Activated CD8-positive, alpha-beta T cell treated with anti-CD3 and anti-CD28 coated beads for 36 hours (primary cell): ENCODE measurements around the gene RBM12. TPM values are rescaled to one million over a fixed set of nuclear protein-coding genes. Genes with fewer than 3 reads are reported as not detected.

Experiments used
- ATAC-seq: fragments of 200-7000 bp; cut with Tn5 transposase; one replicate; pipeline ENCODE4 v1.10.0; 2021; ENCODE audit warnings: mild to moderate bottlenecking, moderate library complexity
- CTCF ChIA-PET: fragments of 350-600 bp; sonication (Branson Sonifier 250); formaldehyde crosslinking; loops from one replicate; lab custom pipeline; 2021; ENCODE audit warnings: antibody characterized with exemption; lab: Charles Lee
- POLR2A ChIA-PET: fragments of 350-600 bp; sonication (Branson Sonifier 250); formaldehyde crosslinking; loops from one replicate; lab custom pipeline; 2021; ENCODE audit warnings: antibody characterized with exemption; lab: Charles Lee
- DNase-seq: peaks from one replicate; pipeline ENCODE4 v3.0.0-alpha.2; 2020
- H3K27ac Mint-ChIP-seq: one replicate; pipeline ENCODE4 v1.8.0; 2021; ENCODE audit warnings: mild to moderate bottlenecking, mixed read lengths
- H3K27me3 Mint-ChIP-seq: one replicate; pipeline ENCODE4 v1.8.0; 2021; ENCODE audit warnings: mixed read lengths
- H3K36me3 Mint-ChIP-seq: one replicate; pipeline ENCODE4 v1.8.0; 2021; ENCODE audit warnings: low read depth, mixed read lengths
- H3K4me1 Mint-ChIP-seq: one replicate; pipeline ENCODE4 v1.8.0; 2021; ENCODE audit warnings: low read depth, mixed read lengths
- H3K4me3 Mint-ChIP-seq: one replicate; pipeline ENCODE4 v1.8.0; 2021; ENCODE audit warnings: mild to moderate bottlenecking, moderate library complexity, mixed read lengths
- H3K9me3 Mint-ChIP-seq: one replicate; pipeline ENCODE4 v1.8.0; 2021; ENCODE audit warnings: mixed read lengths
- intact Hi-C: fragments of 100-400 bp; cut with micrococcal nuclease; formaldehyde crosslinking; loops from one replicate; pipeline ENCODE4 v1.10.0; 2022
- total RNA-seq, 2 experiments: library from RNA; stranded (reverse); gene quantifications; one replicate each; pipeline ENCODE4 v1.2.3, GENCODE V29; 2021
- TF ChIP-seq, protein P1 (sequence below): fragments of 200-600 bp; IDR thresholded peaks from one replicate; pipeline ENCODE4 v1.8.0; 2022; ENCODE audit warnings: antibody characterized with exemption, mild to moderate bottlenecking

The RBM12 gene
- total RNA-seq, 2 experiments from 2014 or later = 111 to 114 TPM

DNA sequence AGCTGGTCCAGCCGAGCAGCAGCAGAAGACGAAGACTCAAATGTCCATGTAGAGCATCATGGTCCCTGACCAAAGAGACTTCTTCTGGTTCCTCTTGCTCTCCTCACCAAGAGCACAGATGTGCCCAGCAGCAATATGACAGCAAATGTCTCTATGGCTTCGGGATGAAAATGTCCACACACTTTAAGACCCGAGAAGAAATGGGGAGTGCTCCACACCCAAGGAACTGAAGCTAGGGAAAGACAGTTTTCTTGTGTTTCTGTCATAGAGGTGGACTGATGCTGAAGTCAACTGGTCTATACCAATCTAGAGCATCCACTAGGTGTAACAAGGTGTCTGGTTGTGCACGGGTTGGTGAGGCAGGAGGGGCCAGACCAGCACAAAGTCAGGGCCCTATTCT lies 4.5 kb upstream of the RBM12 start:
- H3K27me3 Mint-ChIP-seq = no peaks in the 10 kb centered on the region
- intact Hi-C loops = no loop called here
- ChIA-PET POLR2A (interaction anchor here (0.7 to 1.5 kb wide), 5 partner anchors 8 to 69 kb away, joined by 3 to 4 read pairs (median 4); no protein-coding TSS in a partner anchor), CTCF (interaction anchor here (2.9 kb wide), 1 partner anchor 50 kb away, joined by 8 read pairs; no protein-coding TSS in a partner anchor)
- H3K9me3 Mint-ChIP-seq = no peaks in the 10 kb centered on the region
- ATAC-seq (no peak), DNase-seq (no peak)
- peaks cover 33% of the 10 kb centered on the region for H3K36me3 Mint-ChIP-seq
- TF ChIP-seq, protein P1, sequence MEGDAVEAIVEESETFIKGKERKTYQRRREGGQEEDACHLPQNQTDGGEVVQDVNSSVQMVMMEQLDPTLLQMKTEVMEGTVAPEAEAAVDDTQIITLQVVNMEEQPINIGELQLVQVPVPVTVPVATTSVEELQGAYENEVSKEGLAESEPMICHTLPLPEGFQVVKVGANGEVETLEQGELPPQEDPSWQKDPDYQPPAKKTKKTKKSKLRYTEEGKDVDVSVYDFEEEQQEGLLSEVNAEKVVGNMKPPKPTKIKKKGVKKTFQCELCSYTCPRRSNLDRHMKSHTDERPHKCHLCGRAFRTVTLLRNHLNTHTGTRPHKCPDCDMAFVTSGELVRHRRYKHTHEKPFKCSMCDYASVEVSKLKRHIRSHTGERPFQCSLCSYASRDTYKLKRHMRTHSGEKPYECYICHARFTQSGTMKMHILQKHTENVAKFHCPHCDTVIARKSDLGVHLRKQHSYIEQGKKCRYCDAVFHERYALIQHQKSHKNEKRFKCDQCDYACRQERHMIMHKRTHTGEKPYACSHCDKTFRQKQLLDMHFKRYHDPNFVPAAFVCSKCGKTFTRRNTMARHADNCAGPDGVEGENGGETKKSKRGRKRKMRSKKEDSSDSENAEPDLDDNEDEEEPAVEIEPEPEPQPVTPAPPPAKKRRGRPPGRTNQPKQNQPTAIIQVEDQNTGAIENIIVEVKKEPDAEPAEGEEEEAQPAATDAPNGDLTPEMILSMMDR = no peak
- H3K4me1 Mint-ChIP-seq = peaks cover 3% of the 10 kb centered on the region
- H3K27ac Mint-ChIP-seq = no peak overlapping the region
- H3K4me3 Mint-ChIP-seq = no peak overlapping the region

DNA sequence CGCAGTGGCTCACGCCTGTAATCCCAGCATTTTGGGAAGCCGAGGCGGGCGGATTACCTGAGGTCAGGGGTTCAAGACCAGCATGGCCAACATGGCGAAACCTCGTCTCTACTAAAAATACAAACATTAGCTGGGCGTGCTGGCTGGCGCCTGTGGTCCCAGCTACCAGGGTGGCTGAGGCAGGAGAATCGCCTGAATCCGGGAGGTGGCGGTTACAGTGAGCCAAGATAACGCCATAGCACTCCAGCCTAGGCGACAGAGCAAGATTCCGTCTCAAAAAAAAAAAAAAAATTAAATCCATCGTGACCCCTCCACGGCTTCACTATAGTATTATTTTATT lies 1.2 kb upstream of the RBM12 start:
- peaks cover 19% of the 10 kb centered on the region for H3K4me1 Mint-ChIP-seq
- POLR2A ChIA-PET = interaction anchor here (0.6 to 3.4 kb wide), 4 partner anchors 8 to 217 kb away, joined by 3 to 20 read pairs (median 10); no protein-coding TSS in a partner anchor
- CTCF ChIA-PET = interaction anchor here (0.6 to 1.1 kb wide), 4 partner anchors 9 to 522 kb away, joined by 3 read pairs; no protein-coding TSS in a partner anchor
- H3K27me3 Mint-ChIP-seq = no peaks in the 10 kb centered on the region
- H3K27ac Mint-ChIP-seq = peak overlapping the region; percentile 35
- ATAC-seq (no peak), DNase-seq (no peak)
- H3K9me3 Mint-ChIP-seq = no peaks in the 10 kb centered on the region
- H3K4me3 Mint-ChIP-seq = peak overlapping the region; percentile 25
- intact Hi-C loops = no loop called here
- TF ChIP-seq, protein P1 = no peak
- peaks cover 43% of the 10 kb centered on the region for H3K36me3 Mint-ChIP-seq

DNA sequence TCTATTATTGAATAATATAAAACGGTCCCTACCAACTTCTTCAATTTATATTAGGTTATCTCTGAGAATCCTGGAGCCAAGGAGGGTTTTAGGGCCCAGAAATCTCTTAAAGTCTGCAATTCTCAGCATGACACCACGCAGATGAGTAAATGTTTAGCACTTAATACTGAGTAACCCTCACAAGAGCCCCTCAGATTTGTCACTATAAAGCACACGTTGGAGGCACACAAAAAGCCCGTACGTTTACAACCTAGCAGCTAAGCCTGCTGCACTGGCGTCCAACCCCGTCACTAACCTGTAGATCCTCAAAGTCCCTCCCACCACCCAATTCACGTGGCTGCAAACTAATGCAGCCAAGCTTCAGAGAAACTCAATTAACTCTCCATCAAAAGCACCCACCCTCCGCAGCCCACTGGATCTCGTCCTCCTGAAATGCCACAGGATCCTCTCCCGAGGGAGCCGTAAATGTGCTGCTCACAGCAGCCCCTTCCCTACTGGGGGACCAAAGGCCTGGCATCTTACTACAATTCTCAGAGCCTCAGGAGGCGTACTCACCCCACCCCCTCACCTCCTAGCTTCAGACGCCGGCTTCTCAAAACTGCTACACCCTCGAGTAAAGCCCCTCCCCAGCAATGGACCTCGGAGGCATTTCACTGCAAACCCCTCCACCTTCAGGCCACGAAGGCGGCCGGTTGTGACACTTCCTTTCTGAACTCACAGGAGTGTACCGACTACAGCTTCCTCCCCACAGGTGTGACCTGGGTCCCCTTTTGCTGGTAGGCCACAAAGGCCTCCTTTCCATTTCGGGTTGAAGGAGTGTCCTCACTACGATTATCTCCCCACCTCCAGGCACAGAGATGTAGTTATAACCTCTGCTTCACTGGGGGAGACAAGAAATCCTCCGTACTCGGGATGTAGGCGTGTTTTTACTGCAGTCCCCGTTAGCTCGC lies 909 bp downstream of the RBM12 start:
- CTCF ChIA-PET = interaction anchor here (1.5 to 4.8 kb wide), 3 partner anchors 45 to 291 kb away, joined by 3 to 49 read pairs (median 12); partner anchors contain the start of gene SCAND1
- Mint-ChIP-seq H3K27me3 (no peaks in the 10 kb centered on the region), H3K27ac (peak overlapping the region; percentile 99), H3K36me3 (peaks cover 46% of the 10 kb centered on the region), H3K4me3 (peak overlapping the region; percentile 93), H3K4me1 (peaks cover 38% of the 10 kb centered on the region), H3K9me3 (no peaks in the 10 kb centered on the region)
- TF ChIP-seq, protein P1 = no peak
- ATAC-seq = peak; percentile 45
- POLR2A ChIA-PET = interaction anchor here (0.6 to 9.1 kb wide), 36 partner anchors 10 to 942 kb away, joined by 3 to 163 read pairs (median 6); partner anchors contain the start of genes CEP250, EIF6, ERGIC3 and NFS1
- intact Hi-C loops = loop anchor here (5.0 kb wide), 2 partner anchors 46 to 74 kb away; partner anchors contain the start of gene SPAG4
- DNase-seq = peak; percentile 80

DNA sequence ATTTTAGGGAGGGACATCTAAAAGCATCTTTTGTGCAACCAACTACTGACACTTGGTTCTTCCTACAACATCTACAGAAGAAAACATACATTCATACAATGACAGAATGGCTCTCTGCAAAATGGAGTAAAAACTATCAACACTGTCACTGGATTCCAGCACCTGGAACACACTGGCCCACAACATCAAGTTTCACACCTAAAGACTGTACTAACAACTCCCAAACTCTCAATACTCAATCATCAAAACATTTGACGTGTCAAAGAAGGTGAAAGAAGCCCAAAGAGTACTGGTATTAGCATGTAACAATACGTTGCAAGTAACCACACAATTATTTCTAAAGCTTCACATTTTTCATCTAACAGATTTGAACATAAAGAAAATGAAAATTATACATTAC lies 2.1 kb downstream of the RBM12 start:
- intact Hi-C loops = loop anchor here (5.0 kb wide), 2 partner anchors 45 to 75 kb away; partner anchors contain the start of gene SPAG4
- no peaks in the 10 kb centered on the region for H3K27me3 Mint-ChIP-seq

More for the DNA sequence above, 2.1 kb downstream of the RBM12 start:
- Mint-ChIP-seq H3K4me1 (peaks cover 47% of the 10 kb centered on the region), H3K27ac (peak overlapping the region; percentile 99), H3K4me3 (peak overlapping the region; percentile 93), H3K36me3 (peaks cover 45% of the 10 kb centered on the region), H3K9me3 (no peaks in the 10 kb centered on the region)
- ATAC-seq = no peak
- peak; percentile 21 for DNase-seq
- CTCF ChIA-PET = interaction anchor here (2.3 to 4.8 kb wide), 2 partner anchors 44 to 292 kb away, joined by 12 to 49 read pairs; partner anchors contain the start of gene SCAND1
- POLR2A ChIA-PET = interaction anchor here (0.6 to 9.1 kb wide), 21 partner anchors 9 to 292 kb away, joined by 3 to 163 read pairs (median 10); partner anchors contain the start of genes CEP250, NFS1, PHF20 and RBM39
- TF ChIP-seq, protein P1 = no peak
